Measurements from ENCODE around the gene LRIF1.
"Not testable (repeated sequence)": the region's sequence is repeated elsewhere in the genome, so short reads cannot be mapped to it uniquely, and the experiment has no call there.

Gene LRIF1

GRCh38 chr1:110951161-110951560, 12.6 kb downstream of the LRIF1 start:
- DNase-seq (ENCODE audit: low spot score) = no peak

GRCh38 chr1:110948038-110948810, 15.5 kb downstream of the LRIF1 start:
- DNase-seq (ENCODE audit: low spot score) = no peak

- DNase-seq (ENCODE audit: low spot score) = no peak
Observed at GRCh38 chr1:110945626-110946025, 18.1 kb downstream of the LRIF1 start.

GRCh38 chr1:110944806-110945205, 18.9 kb downstream of the LRIF1 start:
- DNase-seq (ENCODE audit: low spot score) = no peak

GRCh38 chr1:110936567-110936966, 27.2 kb downstream of the LRIF1 start:
- no peak for DNase-seq (ENCODE audit: low spot score)

GRCh38 chr1:110931097-110931496, 32.6 kb downstream of the LRIF1 start:
- not testable (repeated sequence) for DNase-seq (ENCODE audit: low spot score)

- no peak for DNase-seq (ENCODE audit: low spot score)
Observed at GRCh38 chr1:110928904-110929303, 34.8 kb downstream of the LRIF1 start.

- DNase-seq (ENCODE audit: low spot score) = no peak
Observed at GRCh38 chr1:110928191-110928590, 35.5 kb downstream of the LRIF1 start.

- DNase-seq (ENCODE audit: low spot score) = no peak
Observed at GRCh38 chr1:110927484-110928075, 36.1 kb downstream of the LRIF1 start.

- DNase-seq (ENCODE audit: low spot score) = no peak
Observed at GRCh38 chr1:110921953-110922352, 41.8 kb downstream of the LRIF1 start.

- no peak for DNase-seq (ENCODE audit: low spot score)
Observed at GRCh38 chr1:110918016-110918415, 45.7 kb downstream of the LRIF1 start.

- DNase-seq (ENCODE audit: low spot score) = no peak
Observed at GRCh38 chr1:110916669-110917306, 46.9 kb downstream of the LRIF1 start.

- DNase-seq (ENCODE audit: low spot score) = no peak
Observed at GRCh38 chr1:110916274-110916668, 47.5 kb downstream of the LRIF1 start.

GRCh38 chr1:110915804-110916203, 47.9 kb downstream of the LRIF1 start:
- DNase-seq (ENCODE audit: low spot score) = no peak

GRCh38 chr1:110914676-110915075, 49.0 kb downstream of the LRIF1 start:
- DNase-seq (ENCODE audit: low spot score) = no peak

- DNase-seq (ENCODE audit: low spot score) = no peak
Observed at GRCh38 chr1:110912784-110913183, 50.9 kb downstream of the LRIF1 start.

- DNase-seq (ENCODE audit: low spot score) = no peak
Observed at GRCh38 chr1:110903853-110904500, 59.7 kb downstream of the LRIF1 start.

GRCh38 chr1:110902820-110903463, 60.8 kb downstream of the LRIF1 start:
- no peak for DNase-seq (ENCODE audit: low spot score)

- DNase-seq (ENCODE audit: low spot score) = no peak
Observed at GRCh38 chr1:110899458-110899843, 64.3 kb downstream of the LRIF1 start.

- no peak for DNase-seq (ENCODE audit: low spot score)
Observed at GRCh38 chr1:110898734-110899457, 64.8 kb downstream of the LRIF1 start.

GRCh38 chr1:110897681-110898080, 66.0 kb downstream of the LRIF1 start:
- no peak for DNase-seq (ENCODE audit: low spot score)
